CD4-positive, alpha-beta T cell treated with Interleukin-21 for 1 hour (primary cell): ENCODE measurements around the gene CHST11.
A peak's percentile ranks its signal among the peaks of the same experiment; 100 is the strongest.

Experiments
- DNase-seq: peaks from one replicate; pipeline ENCODE4 v3.0.0-alpha.2; 2020

The CHST11 gene

DNA sequence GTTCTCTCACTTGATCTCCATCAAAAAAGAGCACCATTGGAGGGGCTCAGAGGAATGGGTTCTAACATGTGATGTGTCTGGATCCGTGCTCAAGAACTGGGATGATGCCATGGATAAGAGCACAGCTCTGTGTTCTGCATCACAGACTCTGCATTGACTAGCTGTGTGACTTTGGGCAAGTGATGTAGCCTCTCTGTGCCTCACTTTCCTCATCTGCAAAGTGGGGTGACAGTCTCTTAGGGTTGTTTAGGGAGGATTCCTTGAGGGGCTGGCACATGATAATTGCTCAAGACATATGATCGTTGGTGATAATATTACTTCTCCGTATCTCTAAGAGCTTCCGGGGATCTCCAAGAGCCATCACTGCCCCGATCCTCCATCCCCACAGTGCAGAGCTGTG, 202.3 kb downstream of the CHST11 start:
- DNase-seq = no peak

DNA sequence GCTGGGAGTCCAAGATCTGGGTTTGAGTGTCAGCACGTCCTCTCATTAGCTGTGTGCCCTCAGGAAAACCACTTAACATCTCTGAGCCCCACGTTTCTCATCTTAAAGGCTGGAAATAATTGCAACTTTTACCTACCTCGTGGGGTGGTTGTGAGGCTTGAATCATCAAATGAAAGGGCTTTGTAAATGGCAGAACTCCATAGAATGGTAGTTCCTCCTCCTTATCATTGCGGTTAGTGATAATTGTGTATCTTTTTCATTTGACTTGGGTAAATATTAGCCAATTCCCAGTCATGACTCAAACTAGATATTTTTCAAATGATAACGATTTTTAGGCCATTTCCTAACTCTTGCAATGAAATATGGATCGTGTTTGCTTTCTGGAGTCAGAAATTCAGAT, 205.5 kb downstream of the CHST11 start:
- no peak for DNase-seq

DNA sequence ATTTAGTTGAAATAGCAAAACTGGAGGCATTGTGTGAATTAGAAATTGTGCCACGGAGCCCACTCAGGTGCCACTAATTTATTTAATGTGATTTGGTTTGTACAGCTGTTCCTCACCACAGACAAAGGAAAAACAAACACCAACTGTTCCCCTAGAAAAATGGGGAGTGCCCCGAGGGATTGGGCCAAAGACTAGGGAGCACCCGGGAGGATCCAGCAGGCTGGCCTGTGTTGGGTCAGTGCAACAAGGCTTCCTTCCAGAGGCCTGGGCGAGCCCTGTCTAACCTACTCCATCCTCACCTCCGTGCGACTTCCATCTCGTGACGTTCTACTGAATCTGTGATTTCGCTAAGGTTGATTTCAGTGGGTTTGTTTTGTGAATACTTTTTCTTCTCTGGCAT, 206.2 kb downstream of the CHST11 start:
- no peak for DNase-seq

DNA sequence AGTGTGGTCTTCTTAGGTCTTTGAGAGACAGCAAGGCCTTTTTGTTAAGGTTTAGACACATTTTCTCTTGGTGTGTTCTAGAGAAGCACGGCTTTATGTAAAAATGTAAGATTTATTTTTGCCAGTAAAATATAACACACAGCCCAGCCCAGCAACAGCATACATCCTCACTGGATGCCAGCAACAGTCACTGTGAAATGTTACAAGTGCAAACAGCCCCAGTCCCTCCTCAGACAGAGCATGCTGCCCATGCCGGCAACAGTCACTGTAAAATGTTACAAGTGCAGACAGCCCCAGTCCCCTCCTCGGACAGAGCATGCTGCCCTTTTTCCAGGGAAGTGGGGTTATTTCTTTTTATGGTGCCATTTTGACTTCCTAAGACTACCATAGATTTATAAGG, 207.6 kb downstream of the CHST11 start:
- no peak for DNase-seq

DNA sequence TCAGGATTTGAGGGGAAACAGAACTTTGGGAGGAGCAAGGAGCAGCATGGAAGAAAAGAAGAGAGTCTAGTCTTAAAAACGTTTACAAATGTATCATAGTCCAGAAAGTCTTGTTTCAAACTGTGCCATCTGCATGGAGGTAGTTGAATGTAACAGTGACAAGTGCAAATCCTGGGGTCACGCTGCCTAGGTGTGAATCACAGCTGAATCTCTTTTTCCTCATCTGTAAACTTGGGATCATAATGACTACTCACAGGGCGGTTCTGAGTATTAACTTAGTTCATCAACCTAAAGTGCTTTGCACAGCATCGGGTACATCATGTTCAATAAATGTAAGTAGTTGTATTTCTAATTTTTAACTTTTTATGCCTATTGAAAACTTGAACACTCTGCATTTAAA, 208.5 kb downstream of the CHST11 start:
- no peak for DNase-seq

DNA sequence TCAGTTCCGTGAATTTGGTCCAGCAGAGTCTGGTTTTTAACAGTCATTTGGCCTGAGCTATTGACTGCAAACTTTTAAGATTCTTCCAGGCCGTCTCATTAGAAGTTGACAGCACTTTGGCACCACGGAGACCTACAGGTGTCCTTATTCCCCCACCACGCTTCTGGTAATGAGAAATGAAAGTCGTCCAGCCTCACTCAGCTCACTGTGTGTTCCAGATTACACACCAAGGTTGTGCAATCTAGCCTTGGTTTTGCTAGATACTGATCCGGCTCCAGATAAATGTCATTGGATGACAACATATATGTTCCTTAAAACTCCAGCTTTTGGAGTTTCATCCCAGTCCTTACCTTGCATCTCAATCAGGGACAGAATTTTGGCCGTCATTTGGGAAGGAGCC, 210.4 kb downstream of the CHST11 start:
- no peak for DNase-seq

DNA sequence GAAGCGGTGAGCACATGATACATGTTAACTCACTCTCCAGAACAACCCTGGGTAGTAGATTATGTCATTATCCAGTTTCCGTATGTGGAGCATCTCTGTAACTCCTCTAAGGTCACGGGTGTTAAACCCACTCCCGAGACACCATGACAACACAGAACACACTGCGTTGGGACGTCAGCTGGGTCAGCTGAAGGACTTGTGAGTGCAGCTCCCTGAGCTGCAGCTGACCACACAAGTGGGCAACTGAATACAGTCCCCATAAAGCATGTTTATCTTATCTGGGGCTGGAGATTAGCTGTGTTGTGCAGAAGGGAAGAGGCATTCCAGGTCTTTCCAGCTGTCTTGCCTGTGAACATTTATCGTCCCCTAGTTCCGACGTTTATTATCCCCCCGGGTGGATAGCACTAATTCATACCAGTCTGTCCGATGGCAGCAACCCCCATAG, 211.5 kb downstream of the CHST11 start:
- DNase-seq = no peak

DNA sequence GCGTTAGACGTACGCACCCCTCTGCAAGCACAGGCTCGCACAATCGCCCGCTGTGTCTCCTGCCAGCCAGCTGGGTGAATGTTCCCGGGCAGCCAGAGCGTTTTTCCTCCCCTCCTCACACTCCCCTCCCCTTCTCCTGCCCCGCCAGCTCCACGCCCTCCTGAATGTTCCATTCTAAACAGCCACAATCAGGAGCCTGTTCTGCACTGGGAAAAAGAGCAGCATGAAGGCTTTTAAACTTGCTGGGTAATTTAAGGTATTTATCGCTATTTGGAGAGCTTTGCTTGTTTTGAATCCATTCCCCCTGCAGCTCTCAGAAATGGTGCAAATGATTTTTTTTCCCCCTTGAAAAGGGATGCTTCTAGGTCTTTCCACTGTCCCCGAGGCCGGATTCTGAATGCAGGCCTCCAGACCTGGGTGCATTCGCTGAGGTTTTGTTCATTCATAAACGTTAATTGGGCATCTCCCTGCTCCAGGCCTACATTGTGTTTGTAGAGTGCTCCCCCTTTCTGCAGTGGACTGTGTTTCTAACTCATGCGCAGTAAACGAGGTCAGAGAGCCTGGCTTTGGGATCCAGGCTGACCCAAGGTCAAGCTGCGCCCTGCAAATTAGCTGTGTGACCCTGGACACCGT, 212.5 kb downstream of the CHST11 start:
- DNase-seq = no peak

DNA sequence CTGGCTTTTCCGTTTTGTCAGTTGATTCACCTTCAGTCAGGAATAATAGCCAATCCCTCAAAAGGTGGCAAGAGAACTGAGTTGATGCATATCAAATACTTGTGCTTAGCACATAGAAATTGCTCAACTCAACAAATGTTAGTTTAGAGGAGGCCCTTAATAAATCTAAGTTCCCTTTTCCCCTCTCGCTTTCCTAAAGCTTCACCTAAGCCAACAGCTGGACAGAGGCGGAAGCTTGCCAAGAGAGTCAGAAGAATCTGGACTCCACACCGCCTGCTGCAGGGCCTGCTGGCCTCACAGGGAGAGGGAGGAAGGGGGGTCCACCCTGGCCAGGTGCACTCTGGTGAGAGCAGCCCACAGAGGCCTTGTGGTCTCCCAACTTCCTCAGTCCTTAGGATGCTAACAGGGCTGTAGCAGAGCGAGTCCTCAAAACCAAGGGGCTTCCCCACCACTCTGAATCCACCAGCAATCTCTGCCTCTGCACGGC, 213.1 kb downstream of the CHST11 start:
- peak; percentile 25 for DNase-seq

DNA sequence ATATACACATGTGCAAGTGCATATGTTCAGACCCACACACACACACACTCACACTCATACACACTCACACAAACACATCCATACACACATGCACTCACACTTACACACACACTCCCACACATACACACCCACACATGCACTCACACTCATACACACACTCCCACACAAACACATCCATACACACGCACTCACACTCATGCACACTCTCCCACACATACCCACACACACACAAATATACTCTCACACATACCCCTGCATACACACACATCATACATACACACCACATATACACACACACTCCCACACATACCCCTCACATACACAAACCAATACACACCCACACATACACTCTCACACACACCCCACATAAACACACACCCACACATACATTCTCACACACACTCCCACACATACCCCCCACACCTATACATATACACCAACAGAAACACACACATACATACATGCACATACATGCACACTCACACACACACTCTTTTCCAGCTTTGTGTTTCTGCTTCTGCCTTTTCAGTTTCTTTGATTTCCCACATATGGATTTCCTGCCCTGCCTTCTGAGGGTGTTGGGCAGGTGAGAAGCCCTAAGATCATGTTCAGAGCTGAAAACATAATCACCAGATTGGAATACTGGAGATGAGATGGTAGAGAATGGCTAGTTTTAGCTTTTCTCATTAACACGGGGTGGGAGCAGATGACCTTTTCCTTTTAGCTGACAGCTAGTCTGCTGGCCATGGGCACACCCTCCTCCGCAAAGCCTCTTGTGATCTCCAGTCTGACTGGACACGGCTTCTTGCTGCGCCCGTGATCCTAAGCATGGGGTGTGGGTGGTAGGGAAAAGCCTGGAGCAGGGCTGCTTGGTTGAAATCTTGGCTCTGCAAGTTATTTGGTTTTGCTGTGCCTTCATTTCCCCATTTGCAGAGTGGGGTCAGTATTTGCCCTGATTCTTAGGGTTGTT, 214.0 kb downstream of the CHST11 start:
- no peak for DNase-seq

DNA sequence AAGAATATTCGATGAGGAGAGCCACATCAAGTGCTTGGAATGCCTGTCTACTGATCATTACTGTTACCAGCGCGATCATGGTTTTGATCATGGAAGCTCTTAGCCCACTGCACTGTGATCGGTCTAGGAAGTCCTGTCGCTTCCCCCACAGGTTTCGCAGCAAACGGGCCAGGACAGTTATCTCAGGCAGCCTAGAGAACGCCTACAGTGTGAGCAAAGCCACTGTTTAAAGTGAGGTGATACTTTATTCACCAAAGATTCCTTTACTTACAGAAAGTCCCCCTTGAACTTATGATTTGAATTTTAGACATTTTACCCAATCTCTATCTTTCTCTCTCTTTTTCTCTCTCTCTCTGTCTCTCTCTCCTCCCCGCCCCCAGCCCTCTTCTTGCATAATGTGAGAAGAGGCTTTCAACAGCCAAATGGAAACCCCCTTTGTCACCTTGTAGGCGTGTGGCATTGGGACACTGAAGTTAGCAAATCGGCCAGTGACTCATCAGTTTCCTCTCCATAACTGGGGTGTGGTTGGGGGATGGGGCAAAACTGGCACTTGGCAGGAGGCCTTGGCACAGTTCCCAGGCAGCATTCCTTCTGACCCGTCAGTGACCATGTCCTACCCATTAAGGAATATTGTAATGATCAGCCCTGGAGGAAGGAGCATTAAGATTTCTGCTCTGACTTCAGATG, 214.8 kb downstream of the CHST11 start:
- DNase-seq = peak; percentile 80

DNA sequence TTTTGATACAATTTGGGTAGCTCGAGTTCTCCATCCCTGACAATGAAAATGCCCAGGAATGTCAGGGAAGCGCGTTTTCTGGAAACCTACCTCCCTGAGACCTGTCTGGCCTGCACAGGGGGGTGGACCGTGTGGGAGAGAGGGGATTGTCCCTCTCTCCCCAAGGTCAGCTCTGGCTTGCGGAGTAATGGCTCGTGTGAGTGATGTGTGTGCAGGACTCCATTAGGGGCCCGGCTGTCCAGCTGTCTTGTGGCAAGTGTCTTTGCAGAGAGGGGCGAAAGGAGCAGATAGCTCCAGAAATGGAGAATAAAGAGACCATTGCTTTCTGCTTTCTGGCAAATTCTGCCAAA, 215.3 kb downstream of the CHST11 start:
- DNase-seq = no peak

DNA sequence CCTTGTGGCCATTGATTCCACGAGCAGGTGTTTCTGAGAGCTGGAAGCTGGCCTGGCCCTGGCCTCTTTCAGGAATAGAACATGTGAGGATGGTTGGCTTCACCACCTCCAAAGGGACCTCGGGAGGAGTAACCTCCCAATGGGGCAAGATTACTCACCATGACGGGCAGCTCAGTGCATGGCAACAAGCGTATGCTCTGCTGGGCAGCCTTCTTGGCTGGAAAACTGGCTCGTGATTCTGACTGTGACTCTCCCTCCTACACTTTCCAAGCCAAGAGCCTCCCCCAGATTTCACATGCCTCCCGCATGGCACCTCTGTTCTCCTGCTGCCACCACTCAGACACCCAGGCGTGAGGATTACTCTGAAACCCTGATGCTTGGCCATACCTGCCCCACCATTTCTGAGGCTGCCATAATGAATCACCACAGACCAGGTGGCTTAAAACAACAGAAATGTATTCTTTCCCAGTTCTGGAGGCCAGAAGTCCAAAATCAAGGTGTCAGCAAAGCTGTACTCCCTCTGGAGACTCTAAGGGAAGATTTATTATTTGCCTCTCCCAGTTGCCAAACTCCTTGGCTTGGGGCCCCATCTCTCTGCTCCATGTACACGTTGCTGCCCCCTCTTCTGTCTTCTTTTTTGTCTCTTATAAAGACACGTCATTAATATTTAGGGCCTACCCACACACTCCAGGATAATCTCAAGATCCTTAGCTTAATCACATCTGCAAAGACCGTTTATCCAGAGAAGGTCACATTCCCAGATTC, 215.9 kb downstream of the CHST11 start:
- DNase-seq = no peak

DNA sequence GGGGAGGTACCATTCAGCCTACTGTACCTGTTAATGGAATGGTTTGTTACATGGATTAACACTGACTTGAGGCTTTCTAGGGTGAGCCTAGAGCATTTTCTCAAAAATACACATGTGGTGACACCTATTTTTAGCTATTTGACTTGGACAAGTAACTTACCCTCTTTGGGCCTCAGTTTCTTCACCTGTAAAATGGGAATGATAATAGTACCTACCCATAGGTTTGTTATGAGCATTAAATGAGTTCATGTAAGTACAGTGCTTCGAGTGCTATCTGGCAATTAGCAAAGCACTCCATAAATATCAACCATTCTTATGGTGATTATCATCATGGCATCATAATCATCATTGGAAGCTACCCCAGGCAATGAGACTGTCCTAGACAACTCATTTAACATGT, 216.5 kb downstream of the CHST11 start:
- no peak for DNase-seq

DNA sequence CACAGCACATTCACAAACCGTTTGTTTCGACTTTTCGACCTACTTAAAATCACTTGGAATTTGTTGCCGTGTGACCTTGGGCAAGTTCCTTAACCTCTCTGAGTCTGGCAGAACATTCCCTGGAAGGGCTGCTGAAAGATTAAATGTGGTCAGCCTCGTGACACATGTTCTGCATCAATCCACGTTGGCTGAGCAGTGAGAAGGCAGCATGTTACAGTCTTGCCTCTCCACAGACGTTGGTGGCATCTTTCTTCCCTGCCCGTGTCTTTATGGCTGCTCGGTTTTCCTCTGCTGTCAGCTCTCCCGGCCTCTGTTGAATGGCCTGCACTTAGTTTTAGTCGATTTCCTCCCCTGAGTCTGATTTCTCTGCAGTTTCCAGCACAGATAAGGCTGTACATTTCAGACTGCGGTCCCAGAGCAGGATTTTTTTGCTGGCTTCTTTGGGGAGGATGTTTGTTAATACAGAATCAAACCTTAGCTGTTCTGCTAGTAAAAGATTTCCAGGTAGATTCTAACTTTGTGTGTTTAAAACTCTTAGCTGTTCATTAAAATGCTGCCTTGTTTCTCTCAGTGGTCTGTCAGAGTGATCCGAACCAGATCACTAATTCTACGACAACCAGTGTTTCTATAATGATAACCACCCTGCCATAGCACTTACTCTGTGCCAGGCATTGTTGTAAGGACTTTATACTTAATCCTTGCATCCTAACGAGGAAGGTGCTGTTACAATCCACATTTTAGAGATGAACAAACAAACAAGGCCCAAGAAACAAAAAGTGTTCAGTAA, 217.1 kb downstream of the CHST11 start:
- DNase-seq = no peak

DNA sequence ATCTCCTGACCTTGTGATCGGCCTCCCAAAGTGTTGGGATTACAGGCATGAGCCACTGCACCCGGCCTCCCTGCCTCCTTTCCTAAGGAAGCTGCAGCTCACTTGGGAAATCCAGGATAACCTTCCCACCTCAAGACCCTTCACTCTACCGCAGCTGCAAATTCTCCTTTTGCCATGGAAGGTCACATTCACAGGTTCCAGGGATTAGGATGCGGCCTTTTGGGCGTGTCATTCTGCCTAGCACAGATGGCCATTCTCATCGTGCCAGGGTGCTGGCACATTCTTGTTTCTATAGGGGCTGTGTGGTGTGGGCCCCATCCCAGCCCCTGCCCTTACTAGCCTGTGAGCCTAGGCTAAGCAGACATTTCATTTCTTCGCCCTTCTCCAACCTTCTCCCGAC, 219.9 kb downstream of the CHST11 start:
- no peak for DNase-seq

DNA sequence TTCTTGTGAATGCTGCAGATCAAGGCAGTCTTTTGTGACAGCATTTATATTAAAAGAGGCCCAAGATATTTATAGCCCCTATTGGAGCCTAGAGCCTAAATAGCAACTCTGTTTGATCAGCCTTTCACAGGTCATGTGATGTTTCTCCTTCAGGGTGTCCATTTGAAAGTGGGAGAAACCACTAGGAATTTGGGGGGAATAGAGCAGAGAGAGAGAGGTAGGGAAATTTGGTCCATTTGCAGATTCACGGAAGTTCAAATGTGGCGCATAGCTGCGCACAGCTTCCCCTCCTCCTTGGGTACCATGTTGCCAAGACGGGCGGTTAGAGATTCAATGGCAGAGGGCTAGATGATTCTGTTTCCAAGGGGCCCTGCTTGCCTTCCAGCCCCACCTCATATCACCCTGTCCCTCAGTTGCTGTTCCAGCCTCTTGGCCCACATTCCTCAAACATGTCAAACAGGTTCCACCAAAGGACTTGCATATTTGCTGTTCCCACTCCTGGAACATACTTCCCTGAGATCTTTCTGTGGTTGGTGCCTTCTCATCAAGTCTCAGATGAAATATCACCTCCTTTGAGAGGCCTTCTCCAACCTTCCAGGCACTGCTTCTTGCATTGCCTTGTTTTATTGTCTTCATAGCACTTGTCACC, 220.8 kb downstream of the CHST11 start:
- no peak for DNase-seq

DNA sequence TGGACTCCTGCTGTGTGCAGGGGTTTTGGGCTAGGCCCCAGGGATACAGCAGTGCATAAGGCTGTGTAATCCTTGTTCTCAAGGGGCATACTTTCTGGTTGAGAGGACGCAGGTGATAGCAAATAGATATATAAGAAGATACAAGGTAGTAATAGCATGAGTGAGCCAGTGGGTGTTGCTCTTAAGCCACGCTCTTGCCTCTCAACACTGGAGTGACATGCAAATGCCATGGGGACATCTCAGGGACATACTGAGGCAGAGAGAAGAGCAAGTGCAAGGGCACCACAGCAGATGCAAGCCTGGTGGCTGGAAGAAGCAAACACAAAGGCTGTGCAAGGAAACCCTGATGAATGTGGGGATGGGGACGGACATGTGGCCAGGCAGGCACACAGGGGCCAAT, 223.3 kb downstream of the CHST11 start:
- peak; percentile 52 for DNase-seq

DNA sequence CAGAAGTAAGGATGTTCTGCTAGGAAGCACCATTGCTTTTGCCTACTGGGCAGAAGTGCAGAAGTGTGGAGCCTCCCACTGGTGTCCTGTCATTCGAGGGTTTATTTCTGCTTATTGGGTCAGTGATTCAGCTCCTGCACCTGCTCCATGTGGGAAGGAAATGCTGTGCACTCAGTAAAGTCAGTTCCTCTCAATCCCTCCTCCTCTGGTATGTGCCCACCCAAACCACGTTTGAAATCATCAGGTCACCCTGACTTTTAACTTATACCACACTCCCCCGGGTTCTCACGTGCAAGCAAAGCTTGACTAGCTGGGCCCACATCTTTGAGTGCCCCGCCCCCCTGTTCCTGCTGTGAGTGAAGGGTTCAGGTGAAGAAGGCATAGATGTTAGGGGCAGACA, 223.7 kb downstream of the CHST11 start:
- no peak for DNase-seq

DNA sequence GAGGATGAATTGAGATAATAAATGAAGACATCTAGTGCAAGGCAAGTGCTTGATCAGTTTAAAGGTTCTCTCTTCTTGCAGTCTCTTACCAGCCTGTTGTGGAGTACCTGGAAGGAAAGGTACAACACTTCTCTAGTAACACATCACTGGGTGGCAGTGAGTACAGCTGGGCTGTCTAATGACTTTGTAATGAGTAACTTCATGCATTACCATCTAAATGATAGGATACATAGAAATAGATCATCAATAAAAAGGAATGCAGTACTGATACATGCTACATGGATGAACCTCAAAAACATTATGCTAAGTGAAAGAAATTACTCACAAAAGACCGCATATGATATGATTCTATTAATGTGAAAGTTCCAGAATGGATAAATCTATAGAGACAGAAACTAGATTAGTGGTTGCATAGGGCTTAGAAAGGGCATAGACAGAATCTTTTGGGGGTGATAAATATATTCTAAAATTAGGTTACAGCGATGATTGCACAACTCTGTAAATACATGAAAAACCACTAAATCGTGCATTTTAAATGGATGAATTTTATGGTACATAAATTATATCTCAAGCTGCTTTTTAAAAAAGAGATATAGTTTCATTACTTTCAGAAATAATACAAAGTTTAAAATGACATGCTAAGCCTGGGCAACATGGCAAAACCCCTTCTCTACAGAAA, 224.4 kb downstream of the CHST11 start:
- DNase-seq = no peak

DNA sequence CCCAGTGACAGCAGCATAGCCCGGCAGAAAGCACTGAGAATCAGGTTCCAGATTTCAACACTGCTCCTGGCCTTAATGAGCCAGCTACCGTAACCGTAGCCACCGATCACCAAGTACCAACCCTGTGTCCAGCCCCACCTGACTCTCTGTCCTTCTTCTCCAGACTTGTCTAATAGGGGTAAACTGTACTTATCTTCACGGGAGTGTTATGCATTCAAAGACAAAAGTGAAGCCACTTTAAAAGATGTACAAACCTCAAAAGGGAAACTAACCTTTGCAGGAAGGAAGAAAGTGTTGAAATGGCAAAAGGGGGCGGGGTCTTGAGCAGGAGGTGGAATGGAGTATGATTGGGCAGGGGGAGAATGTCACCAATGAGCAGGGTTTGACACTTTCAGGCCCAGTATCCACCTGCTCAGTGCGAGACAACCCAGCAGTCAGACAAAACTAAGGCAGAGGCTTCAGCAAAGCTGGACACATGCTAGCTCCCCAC, 226.1 kb downstream of the CHST11 start:
- DNase-seq = peak; percentile 85
